Measurements from ENCODE around the gene KITLG. TPM values are rescaled to one million over a fixed set of nuclear protein-coding genes. Genes with fewer than 3 reads are reported as not detected.

KITLG gene
- total and polyA plus RNA-seq, 9 donors, result 5.0 to 22.6 (median 9.5) TPM

DNA sequence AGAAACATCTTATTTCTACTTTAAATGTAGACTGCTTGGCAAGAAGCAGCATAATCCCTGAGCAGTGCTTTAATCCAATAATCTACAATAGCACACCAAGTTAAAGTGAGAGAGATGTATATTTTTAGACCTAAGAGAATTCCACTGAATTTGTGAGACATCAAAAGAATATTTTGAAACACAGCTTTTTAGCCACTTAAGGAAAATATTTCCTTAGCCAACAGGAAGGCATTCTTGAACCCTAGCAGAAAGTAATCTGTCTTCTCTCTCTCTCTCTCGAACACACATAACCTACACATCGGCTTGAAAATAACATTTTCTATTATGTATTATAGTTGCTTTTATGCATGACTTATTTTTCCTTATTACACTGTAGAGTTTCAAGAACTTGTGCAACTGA, 34.0 kb downstream of the KITLG start:
- intact Hi-C loops (cut with DNase I), result no loop called here
- H3K4me1 ChIP-seq (ENCODE audit: insufficient read depth), result no peaks in the 10 kb centered on the region
- H3K27me3 ChIP-seq, result no peaks in the 10 kb centered on the region
- H3K27ac ChIP-seq, result no peak overlapping the region
- no peaks in the 10 kb centered on the region for H3K9me3 ChIP-seq
- DNase-seq, result no peak
- H3K4me3 ChIP-seq, result no peak overlapping the region
- WGBS, 3 donors, result 20 to 29% (median 22%) methylated on average over 2 of the region's 2 CpGs
- H3K36me3 ChIP-seq, result no peaks in the 10 kb centered on the region
- no peak for TF ChIP-seq POLR2A (IDR thresholded peaks at IDR 0.05)
- TF ChIP-seq EP300 (IDR thresholded peaks at IDR 0.05), result no peak
- TF ChIP-seq, protein P1, sequence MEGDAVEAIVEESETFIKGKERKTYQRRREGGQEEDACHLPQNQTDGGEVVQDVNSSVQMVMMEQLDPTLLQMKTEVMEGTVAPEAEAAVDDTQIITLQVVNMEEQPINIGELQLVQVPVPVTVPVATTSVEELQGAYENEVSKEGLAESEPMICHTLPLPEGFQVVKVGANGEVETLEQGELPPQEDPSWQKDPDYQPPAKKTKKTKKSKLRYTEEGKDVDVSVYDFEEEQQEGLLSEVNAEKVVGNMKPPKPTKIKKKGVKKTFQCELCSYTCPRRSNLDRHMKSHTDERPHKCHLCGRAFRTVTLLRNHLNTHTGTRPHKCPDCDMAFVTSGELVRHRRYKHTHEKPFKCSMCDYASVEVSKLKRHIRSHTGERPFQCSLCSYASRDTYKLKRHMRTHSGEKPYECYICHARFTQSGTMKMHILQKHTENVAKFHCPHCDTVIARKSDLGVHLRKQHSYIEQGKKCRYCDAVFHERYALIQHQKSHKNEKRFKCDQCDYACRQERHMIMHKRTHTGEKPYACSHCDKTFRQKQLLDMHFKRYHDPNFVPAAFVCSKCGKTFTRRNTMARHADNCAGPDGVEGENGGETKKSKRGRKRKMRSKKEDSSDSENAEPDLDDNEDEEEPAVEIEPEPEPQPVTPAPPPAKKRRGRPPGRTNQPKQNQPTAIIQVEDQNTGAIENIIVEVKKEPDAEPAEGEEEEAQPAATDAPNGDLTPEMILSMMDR (IDR thresholded peaks at IDR 0.05), result no peak

DNA sequence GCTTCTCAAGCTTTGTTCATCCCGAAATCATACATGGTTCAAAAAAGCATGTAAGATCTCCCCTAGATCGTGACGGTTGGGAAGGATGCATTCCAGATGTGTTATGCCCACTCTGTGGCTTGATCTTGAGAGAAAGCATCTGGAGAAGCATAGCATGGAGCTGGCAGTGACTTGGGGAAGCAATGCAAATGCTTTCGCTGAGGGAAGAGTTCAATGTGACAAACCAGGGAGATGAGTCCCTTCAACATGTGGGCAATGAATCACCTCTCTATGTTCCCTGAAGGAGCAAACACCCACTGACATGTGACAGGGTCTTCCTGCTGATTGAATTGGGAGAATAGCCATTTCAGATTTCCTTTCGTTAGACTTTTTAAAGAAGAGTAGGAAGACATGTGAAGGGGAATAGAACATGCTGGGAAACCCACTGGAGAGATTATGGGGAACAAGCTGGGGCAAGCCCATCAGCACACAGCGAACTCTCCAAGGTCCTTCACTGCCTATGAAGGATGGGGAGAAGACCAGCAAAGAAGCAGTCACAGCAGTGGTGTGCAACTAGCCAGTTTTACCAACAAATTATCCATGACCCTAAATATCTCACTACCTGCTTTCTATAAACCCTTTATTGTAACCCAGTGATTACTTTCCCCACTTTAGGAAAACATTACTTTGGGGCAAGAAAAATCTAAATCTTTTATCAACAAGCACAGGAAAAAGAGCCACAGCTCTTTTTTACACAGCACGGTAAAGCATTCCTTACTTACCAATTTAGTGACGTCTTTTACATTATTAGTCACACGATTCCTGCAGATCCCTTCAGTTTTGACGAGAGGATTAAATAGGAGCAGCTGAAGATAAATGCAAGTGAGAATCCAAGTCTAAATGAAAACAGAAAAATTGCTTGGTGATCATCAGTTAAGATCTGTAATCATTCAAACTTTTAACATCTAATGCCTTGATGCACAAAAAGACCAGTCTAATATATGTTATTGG, 35.0 kb downstream of the KITLG start:
- Histone ChIP-seq H3K27ac (no peak overlapping the region), H3K4me1 (ENCODE audit: insufficient read depth) (no peaks in the 10 kb centered on the region), H3K4me3 (no peak overlapping the region), H3K9me3 (no peaks in the 10 kb centered on the region), H3K36me3 (no peaks in the 10 kb centered on the region), H3K27me3 (no peaks in the 10 kb centered on the region)
- TF ChIP-seq EP300 (IDR thresholded peaks at IDR 0.05), result no peak
- TF ChIP-seq POLR2A (IDR thresholded peaks at IDR 0.05), result no peak
- TF ChIP-seq, protein P1 (IDR thresholded peaks at IDR 0.05), result no peak
- intact Hi-C loops (cut with DNase I), result no loop called here
- DNase-seq, result no peak
- 89 to 90% (median 90%) methylated on average over 10 of the region's 10 CpGs for WGBS, 3 donors

DNA sequence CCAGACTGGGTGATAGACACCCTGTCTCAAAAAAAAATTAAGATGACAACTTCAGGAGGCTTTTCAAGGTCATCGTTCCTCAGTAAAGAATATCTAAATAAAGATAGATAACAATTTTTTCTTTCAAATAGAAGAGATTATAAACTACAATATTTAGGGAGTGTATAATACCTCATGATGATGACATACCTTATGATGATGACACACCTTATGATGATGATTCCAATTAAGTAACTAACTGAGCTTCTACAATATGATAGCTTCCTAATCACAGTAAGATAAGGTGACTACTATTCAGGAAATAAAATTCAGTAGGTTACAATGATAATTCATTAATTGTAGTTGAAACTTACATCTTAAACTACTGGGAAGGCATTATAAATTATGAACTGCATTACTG, 40.4 kb downstream of the KITLG start:
- Histone ChIP-seq H3K9me3 (no peaks in the 10 kb centered on the region), H3K4me3 (no peak overlapping the region), H3K4me1 (ENCODE audit: insufficient read depth) (no peaks in the 10 kb centered on the region), H3K27ac (no peak overlapping the region), H3K36me3 (no peaks in the 10 kb centered on the region), H3K27me3 (no peaks in the 10 kb centered on the region)
- 0 to 69% (median 0%) methylated on average over 1 of the region's 1 CpG for WGBS, 3 donors
- intact Hi-C loops (cut with DNase I), result no loop called here
- no peak for DNase-seq
- TF ChIP-seq EP300 (IDR thresholded peaks at IDR 0.05) (no peak), POLR2A (IDR thresholded peaks at IDR 0.05) (no peak)
- TF ChIP-seq, protein P1 (IDR thresholded peaks at IDR 0.05), result no peak

DNA sequence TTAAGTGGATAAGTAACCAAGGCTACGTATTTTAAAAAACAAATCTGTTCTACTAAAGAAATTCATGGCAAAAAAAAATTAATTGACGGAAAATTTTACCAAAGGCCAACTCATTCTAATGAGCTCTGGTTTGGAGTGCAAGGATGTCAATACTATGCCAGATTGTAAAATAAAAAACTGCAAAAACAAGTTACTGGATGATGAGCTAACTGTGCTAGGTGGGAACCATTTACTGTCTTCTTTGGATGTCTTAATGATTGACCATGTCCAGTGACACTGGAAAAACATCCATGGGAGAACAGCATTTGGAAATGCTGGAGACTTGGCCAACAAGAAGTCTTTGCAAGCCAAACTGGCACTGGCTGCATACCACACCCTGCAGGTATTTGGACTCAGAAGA, 41.6 kb downstream of the KITLG start:
- intact Hi-C loops (cut with DNase I), result no loop called here
- no peak for DNase-seq
- H3K36me3 ChIP-seq, result no peaks in the 10 kb centered on the region
- 87 to 99% (median 94%) methylated on average over 2 of the region's 2 CpGs for WGBS, 3 donors
- no peak overlapping the region for H3K4me3 ChIP-seq
- H3K27me3 ChIP-seq, result no peaks in the 10 kb centered on the region
- H3K4me1 ChIP-seq (ENCODE audit: insufficient read depth), result no peaks in the 10 kb centered on the region
- no peak for TF ChIP-seq POLR2A (IDR thresholded peaks at IDR 0.05)
- TF ChIP-seq, protein P1 (IDR thresholded peaks at IDR 0.05), result no peak
- H3K27ac ChIP-seq, result no peak overlapping the region
- no peaks in the 10 kb centered on the region for H3K9me3 ChIP-seq

Data from ovary (tissue), 9 donors.